GM12878 (cell line): ENCODE measurements around the gene NFATC1. TPM values are rescaled to one million over a fixed set of nuclear protein-coding genes. Genes with fewer than 3 reads are reported as not detected.

ENCODE experiments used
- BHLHE40 ChIP-seq, 2 experiments: fragments of 450-650 bp in 1 of 2; IDR thresholded peaks; 2 replicates each; pipeline ENCODE4 v1.6.1; 2011 to 2017; ENCODE audit warnings: low read depth in 2 of 2, borderline replicate concordance in 1 of 2, improper control_type of control experiment in 1 of 2, low read length in 1 of 2, mild to moderate bottlenecking in 1 of 2
- CEBPB ChIP-seq, 2 experiments: fragments of 150-350 bp in 1 of 2; IDR thresholded peaks; 2 replicates each; pipeline ENCODE4 v1.6.1; 2012 to 2014; ENCODE audit warnings: low read depth in 2 of 2, low read length in 2 of 2, borderline replicate concordance in 1 of 2, inconsistent platforms in 1 of 2
- CEBPZ ChIP-seq: fragments of 150-350 bp; IDR thresholded peaks from 2 replicates; pipeline ENCODE4 v1.6.1; 2016; ENCODE audit warnings: low read depth, low read length
- CHD2 ChIP-seq: IDR thresholded peaks from 2 replicates; pipeline ENCODE4 v1.6.1; 2011; ENCODE audit warnings: low read depth, low read length, improper control_type of control experiment, borderline replicate concordance
- EED ChIP-seq: sonication (generic); IDR thresholded peaks from 2 replicates; pipeline ENCODE4 v1.6.1; 2016; ENCODE audit warnings: antibody characterized with exemption, low read depth
- EGR1 ChIP-seq, 2 experiments: IDR thresholded peaks; 1 replicate in 1 of 2; 2 replicates in 1 of 2; pipeline ENCODE4 v1.6.1; 2011 to 2012; ENCODE audit warnings: low read depth in 2 of 2, low read length in 2 of 2, borderline replicate concordance in 1 of 2, mild to moderate bottlenecking in 1 of 2, moderate library complexity in 1 of 2
- GATAD2B ChIP-seq: fragments of 450-650 bp; conservative IDR thresholded peaks from 2 replicates; pipeline ENCODE4 v1.6.1; 2017; ENCODE audit warnings: low read depth, mild to moderate bottlenecking, moderate library complexity
- JUND ChIP-seq: IDR thresholded peaks from 2 replicates; pipeline ENCODE4 v1.6.1; 2012; ENCODE audit warnings: low read depth, mild to moderate bottlenecking, low read length, improper control_type of control experiment, moderate library complexity
- MTA2 ChIP-seq: fragments of 450-650 bp; IDR thresholded peaks from 2 replicates; pipeline ENCODE4 v1.6.1; 2016; ENCODE audit warnings: low read depth, mild to moderate bottlenecking, moderate library complexity
- MYB ChIP-seq: fragments of 150-350 bp; IDR thresholded peaks from 2 replicates; pipeline ENCODE4 v1.6.1; 2014; ENCODE audit warnings: mild to moderate bottlenecking, low read depth, low read length, borderline replicate concordance
- NFXL1 ChIP-seq: fragments of 450-650 bp; IDR thresholded peaks from 2 replicates; pipeline ENCODE4 v1.6.1; 2017; ENCODE audit warnings: antibody characterized with exemption, mild to moderate bottlenecking, borderline replicate concordance
- NFYA ChIP-seq: IDR thresholded peaks from 2 replicates; pipeline ENCODE4 v1.6.1; 2011; ENCODE audit warnings: low read depth, mild to moderate bottlenecking, low read length, improper control_type of control experiment, borderline replicate concordance
- NR2C1 ChIP-seq: fragments of 450-650 bp; IDR thresholded peaks from 2 replicates; pipeline ENCODE4 v1.6.1; 2017; ENCODE audit warnings: antibody characterized with exemption, mild to moderate bottlenecking, moderate library complexity
- RUNX3 ChIP-seq: IDR thresholded peaks from 2 replicates; pipeline ENCODE4 v1.6.1; 2012; ENCODE audit warnings: low read length, inconsistent platforms
- SIX5 ChIP-seq: IDR thresholded peaks from 2 replicates; pipeline ENCODE4 v1.6.1; 2011; ENCODE audit warnings: mild to moderate bottlenecking, low read depth, low read length, moderate library complexity; ENCODE audit not compliant: severe bottlenecking
- TARDBP ChIP-seq: IDR thresholded peaks from 2 replicates; pipeline ENCODE4 v1.6.1; 2016; ENCODE audit warnings: borderline replicate concordance
- ZSCAN29 ChIP-seq: fragments of 450-650 bp; IDR thresholded peaks from 2 replicates; pipeline ENCODE4 v1.6.1; 2017; ENCODE audit warnings: mild to moderate bottlenecking, moderate library complexity
- polyA plus RNA-seq, 11 experiments: library from polyadenylated mRNA; depleted of rRNA in 4 of 11; unstranded in 6 of 11; stranded (reverse) in 5 of 11; fragments of >200 nt; fragmentation: Nextera tagmentation in 4 of 11; fragmentation: Illumina TruSeq in 1 of 11; extraction: Ambion mirVana in 4 of 11; extraction: Trizol in 1 of 11; gene quantifications; 1 replicate in 1 of 11; 2 replicates in 10 of 11; pipeline versions ENCODE4 v1.2.1 to v1.2.3, GENCODE V29; 2011 to 2016; ENCODE audit warnings: inconsistent platforms in 2 of 11, missing spikeins in 2 of 11, low read depth in 1 of 11
- total RNA-seq, 4 experiments: library from RNA; depleted of rRNA in 3 of 4; stranded (reverse); fragments of >200 nt in 3 of 4; fragmentation: Illumina TruSeq in 1 of 4; extraction: Trizol in 1 of 4; gene quantifications; 2 replicates each; pipeline versions ENCODE4 v1.2.1 to v1.2.3, GENCODE V29; 2013 to 2021

The NFATC1 gene
- total and polyA plus RNA-seq, 10 of the 15 experiments (the other 5 are each of a cell fraction or from before 2014, with no cell fraction given): 0.84 to 20.8 (median 5.1) TPM

- 0 out of 2 replicates have a peak, but pooled peaks have one; percentile 34 for TF ChIP-seq NFXL1
- no peak for TF ChIP-seq CEBPB (IDR thresholded peaks at IDR 0.05; ENCODE audit: borderline replicate concordance in 1 of 2, low read depth in 2 of 2, low read length in 2 of 2)
- TF ChIP-seq NR2C1: no peak
- 0 out of 2 replicates have a peak, but pooled peaks have one; percentile 28 for TF ChIP-seq EED
- TF ChIP-seq NFYA: no peak
- peak in 1 of 2 experiments; percentile 16; a peak in 1 of 3 replicates for TF ChIP-seq EGR1 (IDR thresholded peaks at IDR 0.05; ENCODE audit: borderline replicate concordance in 1 of 2, low read depth in 2 of 2, low read length in 2 of 2)
- TF ChIP-seq TARDBP: no peak
- TF ChIP-seq JUND: no peak
- peak; percentile 37; the same call in 1 of the 2 replicates for TF ChIP-seq CHD2
- no peak for TF ChIP-seq MTA2
- peak; percentile 41; the same call in 1 of the 2 replicates for TF ChIP-seq GATAD2B
- no peak for TF ChIP-seq MYB
- TF ChIP-seq CEBPZ: no peak
- no peak for TF ChIP-seq SIX5
- TF ChIP-seq ZSCAN29: no peak
- TF ChIP-seq BHLHE40 (IDR thresholded peaks at IDR 0.05; ENCODE audit: borderline replicate concordance in 1 of 2, low read depth in 2 of 2, low read length in 1 of 2): peak in 1 of 2 experiments; percentile 21; a peak in 1 of 4 replicates
- 0 out of 2 replicates have a peak, but pooled peaks have one; percentile 17 for TF ChIP-seq RUNX3
Measured at GRCh38 chr18:79522451-79523205, 126.9 kb downstream of the NFATC1 start (continued).
